HAP-1 (cell line): ENCODE measurements around the gene LATS2.

ENCODE experiments used
- DNase-seq, 2 experiments: peaks; one replicate each; pipeline ENCODE4 v3.0.0-alpha.2; 2016 to 2020; ENCODE audit warnings: low spot score in 2 of 2
- H3K27me3 ChIP-seq: fragments of 250-450 bp; sonication (Bioruptor Pico); 2 replicates; pipeline ENCODE4 v1.5.1; 2020; ENCODE audit warnings: low read depth, mild to moderate bottlenecking, moderate library complexity
- H3K36me3 ChIP-seq: fragments of 250-450 bp; sonication (Bioruptor Pico); replicated peaks from 2 replicates; pipeline ENCODE4 v1.5.1; 2020; ENCODE audit warnings: mild to moderate bottlenecking
- H3K4me1 ChIP-seq: fragments of 250-450 bp; sonication (Bioruptor Pico); 2 replicates; pipeline ENCODE4 v1.5.1; 2020; ENCODE audit warnings: mild to moderate bottlenecking
- H3K4me3 ChIP-seq: fragments of 250-450 bp; sonication (Bioruptor Pico); 2 replicates; pipeline ENCODE4 v1.5.1; 2020; ENCODE audit warnings: mild to moderate bottlenecking, moderate library complexity
- H3K9me3 ChIP-seq: fragments of 250-450 bp; sonication (Bioruptor Pico); 2 replicates; pipeline ENCODE4 v1.5.1; 2020; ENCODE audit warnings: mild to moderate bottlenecking, moderate library complexity
- in situ Hi-C: fragments of 300-500 bp; cut with MboI; formaldehyde crosslinking; loops from 3 replicates; pipeline ENCODE4 v1.14.3; 2020; ENCODE audit warnings: low sequenced_read_pairs, inconsistent platforms, mixed read lengths

Gene LATS2

GRCh38 chr13:21061029-21061763 is at the start of gene LATS2:
LATS2 (minus strand) TSS chr13:21061586; CDS start chr13:21046026, 15,560 bp downstream.
- no peaks in the 10 kb centered on the region for H3K9me3 ChIP-seq
- in situ Hi-C loops, result no loop called here
- H3K4me1 ChIP-seq, result peaks cover 12% of the 10 kb centered on the region
- peak within 1 kb of the TSS; percentile 81 for H3K4me3 ChIP-seq
- H3K27me3 ChIP-seq, result no peaks in the 10 kb centered on the region
- peaks cover 11% of the 10 kb centered on the region for H3K36me3 ChIP-seq
- peak; percentile 86 to 96 for DNase-seq

DNA sequence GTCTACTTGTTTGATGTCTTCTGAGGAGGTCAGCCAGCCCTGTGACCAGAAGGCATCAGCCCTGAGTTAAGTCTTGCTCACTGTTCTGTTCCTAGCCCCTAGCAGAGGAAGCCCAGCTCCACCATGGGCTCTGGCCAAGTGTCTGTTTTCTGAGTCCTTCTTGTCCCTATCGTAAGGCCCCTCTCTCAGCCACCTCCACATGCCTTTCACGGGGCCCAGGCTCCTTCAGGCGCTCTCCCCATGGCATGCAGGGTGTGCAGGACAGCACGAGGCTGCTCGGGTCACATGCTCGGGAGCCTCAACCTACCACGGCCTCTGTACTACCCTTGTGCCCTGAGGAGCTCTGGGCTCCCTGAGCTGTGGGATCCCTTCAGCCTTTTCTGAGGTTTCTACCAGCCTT is 47.8 kb upstream of the LATS2 start:
- Histone ChIP-seq H3K4me3 (no peak overlapping the region), H3K9me3 (no peaks in the 10 kb centered on the region)
- in situ Hi-C loops, result loop anchor here (25.0 kb wide), 1 partner anchor 378 kb away; no protein-coding TSS in a partner anchor

DNA sequence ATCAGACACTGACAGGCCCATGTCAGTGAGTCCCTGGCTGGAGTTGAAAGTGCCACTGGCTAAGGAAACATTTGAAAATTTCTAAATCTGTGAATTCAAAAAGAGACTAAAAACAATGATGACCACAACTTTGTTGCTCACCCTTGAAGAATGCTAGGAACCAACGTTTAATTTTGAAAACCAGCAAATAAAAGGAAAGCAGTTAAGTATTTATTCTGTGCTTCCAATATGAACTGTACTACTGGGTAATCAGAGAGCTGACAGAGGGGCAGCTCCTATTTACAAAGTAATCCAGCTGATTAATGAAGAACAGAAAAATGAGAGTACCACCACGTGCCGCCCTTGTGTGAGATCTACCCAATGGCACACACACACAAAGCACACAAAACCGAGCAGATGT is 44.7 kb upstream of the LATS2 start:
- in situ Hi-C loops, result loop anchor here (25.0 kb wide), 1 partner anchor 381 kb away; no protein-coding TSS in a partner anchor
- no peak overlapping the region for H3K4me3 ChIP-seq
- H3K9me3 ChIP-seq, result no peaks in the 10 kb centered on the region
- no peaks in the 10 kb centered on the region for H3K4me1 ChIP-seq
- H3K27me3 ChIP-seq, result no peaks in the 10 kb centered on the region
- no peak for DNase-seq
- no peaks in the 10 kb centered on the region for H3K36me3 ChIP-seq

More for the DNA sequence above, 47.8 kb upstream of the LATS2 start:
- Histone ChIP-seq H3K4me1 (no peaks in the 10 kb centered on the region), H3K36me3 (no peaks in the 10 kb centered on the region), H3K27me3 (no peaks in the 10 kb centered on the region)
- no peak for DNase-seq

DNA sequence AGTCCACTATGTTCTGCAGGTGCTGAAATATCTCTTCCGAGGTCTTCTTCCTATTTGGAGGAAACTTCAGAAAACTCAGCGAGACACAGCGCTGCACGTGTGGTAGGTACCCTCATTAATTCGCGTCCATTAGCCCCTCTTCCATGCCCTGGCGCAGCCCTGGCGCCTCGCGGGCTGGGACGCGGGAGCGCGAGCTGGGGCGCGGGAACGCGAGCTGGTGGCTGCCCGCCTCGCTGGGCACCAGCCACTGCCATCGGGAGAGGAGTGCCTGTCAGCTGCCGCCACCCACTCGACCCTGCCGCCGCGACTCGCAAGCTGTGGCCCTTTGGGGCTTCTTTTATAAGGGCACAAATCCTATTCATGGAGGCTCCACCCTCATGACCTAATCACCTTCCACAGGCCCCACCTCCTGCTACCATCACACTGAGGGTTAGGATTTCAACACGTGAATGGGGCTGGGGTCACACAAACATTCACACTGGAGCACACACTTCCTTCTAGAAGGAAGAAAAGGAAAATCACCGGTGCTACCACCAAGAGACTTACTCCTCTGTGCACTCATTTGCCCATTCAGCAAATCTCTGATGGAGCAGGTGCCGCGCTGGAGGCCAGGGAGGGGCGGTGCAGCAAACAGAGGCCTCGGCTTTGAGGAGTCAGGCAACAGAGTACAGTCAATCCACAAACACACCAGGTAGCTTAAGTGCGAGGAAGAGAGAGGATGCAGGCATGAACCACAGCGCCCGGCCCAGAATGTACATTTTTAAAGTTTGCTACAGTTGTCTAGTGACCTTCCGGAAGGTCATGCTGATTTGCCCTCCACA is 43.0 kb upstream of the LATS2 start:
- Histone ChIP-seq H3K4me1 (no peaks in the 10 kb centered on the region), H3K9me3 (no peaks in the 10 kb centered on the region), H3K4me3 (no peak overlapping the region), H3K27me3 (no peaks in the 10 kb centered on the region), H3K36me3 (no peaks in the 10 kb centered on the region)
- in situ Hi-C loops, result loop anchor here (25.0 kb wide), 1 partner anchor 383 kb away; no protein-coding TSS in a partner anchor
- no peak for DNase-seq

- Histone ChIP-seq H3K4me1 (no peaks in the 10 kb centered on the region), H3K27me3 (no peaks in the 10 kb centered on the region), H3K4me3 (no peak overlapping the region), H3K36me3 (no peaks in the 10 kb centered on the region), H3K9me3 (no peaks in the 10 kb centered on the region)
- in situ Hi-C loops, result loop anchor here (25.0 kb wide), 1 partner anchor 385 kb away; no protein-coding TSS in a partner anchor
- DNase-seq, result no peak
These were observed 40.6 kb upstream of the LATS2 start for GRCh38 chr13:21101865-21102576.

DNA sequence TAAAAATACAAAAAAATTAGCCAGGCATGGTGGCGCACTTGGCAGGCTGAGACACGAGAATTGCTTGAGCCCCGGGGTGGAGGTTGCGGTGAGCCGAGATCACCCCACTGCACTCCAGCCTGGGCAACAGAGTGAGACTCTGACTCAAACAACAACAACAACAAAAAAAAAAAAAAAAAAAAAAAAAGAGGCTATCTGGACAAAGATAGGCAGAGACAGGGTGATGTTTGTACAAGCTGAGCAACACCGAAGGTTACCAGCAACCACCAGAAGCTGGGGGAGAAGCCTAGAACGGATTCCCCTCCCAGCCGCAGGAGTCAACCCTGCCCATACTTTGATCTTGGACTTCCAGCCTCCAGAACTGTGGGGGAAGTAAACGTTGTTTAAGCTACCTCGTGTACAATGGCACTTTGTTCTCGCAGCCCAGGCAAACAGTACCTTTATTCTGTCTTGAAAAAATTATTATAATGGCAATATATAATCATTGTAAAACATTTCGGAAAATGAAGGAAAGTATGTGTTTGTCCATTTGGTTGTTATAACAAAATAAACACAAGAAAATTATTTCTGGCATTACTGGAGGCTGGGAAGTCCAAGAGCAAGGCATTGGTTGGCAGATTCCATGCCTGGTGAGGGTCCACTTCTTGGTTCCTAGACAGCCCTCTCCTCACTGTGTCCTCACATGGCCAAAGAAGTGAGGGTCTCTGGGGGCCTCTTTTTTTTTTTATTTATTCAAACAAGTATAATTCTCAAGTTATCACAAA is 39.8 kb upstream of the LATS2 start:
- Histone ChIP-seq H3K4me3 (no peak overlapping the region), H3K4me1 (no peaks in the 10 kb centered on the region), H3K9me3 (no peaks in the 10 kb centered on the region), H3K36me3 (no peaks in the 10 kb centered on the region), H3K27me3 (no peaks in the 10 kb centered on the region)
- in situ Hi-C loops, result loop anchor here (25.0 kb wide), 1 partner anchor 386 kb away; no protein-coding TSS in a partner anchor
- DNase-seq, result no peak

DNA sequence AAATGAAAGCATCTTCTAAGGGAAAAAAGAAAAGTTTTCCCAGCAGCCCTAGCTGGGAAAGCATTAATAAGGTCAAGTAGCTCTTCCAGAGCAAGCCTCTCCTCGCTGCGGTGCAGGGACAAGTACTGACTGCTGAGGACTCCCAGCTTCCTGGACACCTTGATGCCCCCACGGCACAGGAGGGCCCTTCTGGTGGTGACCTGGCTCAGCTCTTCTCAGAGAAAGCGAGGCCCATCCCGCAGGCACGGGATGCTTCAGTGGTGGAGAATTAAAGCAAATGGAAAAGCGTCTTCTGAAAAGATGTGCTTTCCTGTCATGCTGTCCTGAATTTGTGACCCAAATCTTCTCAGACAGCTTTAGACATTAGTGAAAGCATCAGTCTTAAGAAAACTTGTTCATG is 38.8 kb upstream of the LATS2 start:
- no peaks in the 10 kb centered on the region for H3K27me3 ChIP-seq
- in situ Hi-C loops, result loop anchor here (25.0 kb wide), 1 partner anchor 387 kb away; no protein-coding TSS in a partner anchor
- no peak overlapping the region for H3K4me3 ChIP-seq
- no peaks in the 10 kb centered on the region for H3K9me3 ChIP-seq
- DNase-seq, result no peak
- H3K4me1 ChIP-seq, result peaks cover 4% of the 10 kb centered on the region; the same call in 1 of the 2 replicates
- no peaks in the 10 kb centered on the region for H3K36me3 ChIP-seq

- peak; percentile 49 to 72 for DNase-seq
- in situ Hi-C loops, result no loop called here
- H3K9me3 ChIP-seq, result no peaks in the 10 kb centered on the region
These were observed 33.9 kb upstream of the LATS2 start for GRCh38 chr13:21095311-21095710.

GRCh38 chr13:21089830-21090229 is 28.4 kb upstream of the LATS2 start:
- Histone ChIP-seq H3K4me1 (no peaks in the 10 kb centered on the region), H3K4me3 (no peak overlapping the region), H3K36me3 (no peaks in the 10 kb centered on the region), H3K9me3 (no peaks in the 10 kb centered on the region), H3K27me3 (no peaks in the 10 kb centered on the region)
- no peak for DNase-seq
- in situ Hi-C loops, result no loop called here

More at GRCh38 chr13:21095311-21095710, 33.9 kb upstream of the LATS2 start:
- H3K27me3 ChIP-seq, result no peaks in the 10 kb centered on the region
- no peaks in the 10 kb centered on the region for H3K36me3 ChIP-seq
- no peak overlapping the region for H3K4me3 ChIP-seq
- H3K4me1 ChIP-seq, result peaks cover 7% of the 10 kb centered on the region; the same call in 1 of the 2 replicates

- no peaks in the 10 kb centered on the region for H3K9me3 ChIP-seq
- no peaks in the 10 kb centered on the region for H3K4me1 ChIP-seq
- no peak for DNase-seq
- H3K36me3 ChIP-seq, result no peaks in the 10 kb centered on the region
- in situ Hi-C loops, result no loop called here
- no peaks in the 10 kb centered on the region for H3K27me3 ChIP-seq
- H3K4me3 ChIP-seq, result no peak overlapping the region
These were observed 27.1 kb upstream of the LATS2 start for GRCh38 chr13:21088534-21088933.

GRCh38 chr13:21086929-21087328 is 25.5 kb upstream of the LATS2 start:
- no peak overlapping the region for H3K4me3 ChIP-seq
- no peaks in the 10 kb centered on the region for H3K27me3 ChIP-seq
- H3K9me3 ChIP-seq, result no peaks in the 10 kb centered on the region
- in situ Hi-C loops, result no loop called here
- no peaks in the 10 kb centered on the region for H3K4me1 ChIP-seq
- no peaks in the 10 kb centered on the region for H3K36me3 ChIP-seq
- no peak for DNase-seq

DNA sequence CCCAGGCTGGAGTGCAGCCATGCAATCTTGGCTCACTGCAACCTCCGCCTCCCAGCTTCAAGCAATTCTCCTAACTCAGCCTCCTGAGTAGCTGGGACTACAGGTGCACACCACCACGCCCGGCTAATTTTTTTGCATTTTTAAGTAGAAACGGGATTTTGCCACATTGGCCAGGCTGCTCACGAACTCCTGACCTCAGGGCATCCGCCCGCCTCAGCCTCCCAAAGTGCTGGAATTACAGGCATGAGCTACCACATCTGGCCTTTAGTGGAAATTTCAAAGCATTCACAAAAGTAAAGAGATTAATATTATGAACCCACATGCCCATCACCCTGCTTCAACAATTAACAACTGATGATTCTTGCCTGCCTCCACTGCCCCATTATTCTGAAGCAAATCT is 20.5 kb upstream of the LATS2 start:
- Histone ChIP-seq H3K36me3 (no peaks in the 10 kb centered on the region), H3K4me1 (peaks cover 9% of the 10 kb centered on the region), H3K27me3 (no peaks in the 10 kb centered on the region), H3K4me3 (no peak overlapping the region), H3K9me3 (no peaks in the 10 kb centered on the region)
- in situ Hi-C loops, result no loop called here
- DNase-seq, result no peak

GRCh38 chr13:21080593-21080891 is 19.2 kb upstream of the LATS2 start:
- no peak for DNase-seq
- in situ Hi-C loops, result no loop called here

More at GRCh38 chr13:21080593-21080891, 19.2 kb upstream of the LATS2 start:
- H3K27me3 ChIP-seq, result no peaks in the 10 kb centered on the region
- H3K4me1 ChIP-seq, result peaks cover 9% of the 10 kb centered on the region
- H3K9me3 ChIP-seq, result no peaks in the 10 kb centered on the region
- no peaks in the 10 kb centered on the region for H3K36me3 ChIP-seq
- no peak overlapping the region for H3K4me3 ChIP-seq
